ENCODE results near the gene AGBL4. TPM values are rescaled to one million over a fixed set of nuclear protein-coding genes. Genes with fewer than 3 reads are reported as not detected.

The AGBL4 gene
- total and polyA plus RNA-seq, 9 of the 15 experiments (the other 6 are each of a cell fraction or from before 2014, with no cell fraction given), result 0.11 TPM; not detected in 7

DNA sequence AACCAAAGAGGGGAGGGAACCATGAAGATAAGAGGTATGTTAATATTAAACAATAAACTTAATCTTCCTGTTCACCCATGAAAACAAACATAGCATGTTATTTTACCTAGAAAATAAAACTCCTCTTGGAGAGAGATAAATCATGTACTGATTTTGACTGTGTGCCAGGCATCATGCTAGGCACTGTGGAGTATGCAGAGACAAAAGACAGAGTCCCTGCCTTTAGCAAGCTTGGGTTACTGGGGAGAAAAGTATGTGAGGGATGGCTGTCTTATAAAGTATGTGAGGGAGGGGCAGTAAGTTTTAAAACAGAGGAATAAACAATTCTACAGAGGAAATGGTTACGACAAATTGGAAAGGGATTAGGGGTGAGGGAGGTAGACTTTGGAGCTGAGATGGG is 1117.6 kb downstream of the AGBL4 start (continued):
- TF ChIP-seq MTF1 (CRISPR knock-in tag; IDR thresholded peaks at IDR 0.05; ENCODE audit: borderline replicate concordance), result no peak
- TF ChIP-seq PYGO2 (tag; IDR thresholded peaks at IDR 0.05), result no peak

GRCh38 chr1:48903291-48903690 is 1120.5 kb downstream of the AGBL4 start:
- in situ Hi-C loops (cut with MboI), result no loop called here
- ATAC-seq (no peak), DNase-seq (ENCODE audit: extremely low read depth in 1 of 4, low spot score in 3 of 4) (no peak), FAIRE-seq (no peak)
- H3K4me3 ChIP-seq, result no peak overlapping the region
- POLR2A ChIA-PET, result no interaction called here
- WGBS (ENCODE audit: insufficient coverage, low coverage, missing lambda C conversion rate), result 0% methylated on average over 1 of the region's 1 CpG
- H3K9me3 ChIP-seq (replicated peaks; ENCODE audit: control insufficient read depth, insufficient read depth, low read depth, low read length), result no peaks in the 10 kb centered on the region; the same call in 1 of the 2 replicates
- H4K20me1 ChIP-seq (replicated peaks; ENCODE audit: control insufficient read depth, insufficient read depth, low read length), result no peaks in the 10 kb centered on the region
- H3K9ac ChIP-seq (ENCODE audit: insufficient read depth in 1 of 2, low read depth in 2 of 2, low read length in 2 of 2), result no peak overlapping the region
- no peaks in the 10 kb centered on the region for H3K4me1 ChIP-seq (replicated peaks in 1 of 2; ENCODE audit: control insufficient read depth in 2 of 2, insufficient read depth in 2 of 2, low read length in 2 of 2)
- no peaks in the 10 kb centered on the region for H3K79me2 ChIP-seq (ENCODE audit: control insufficient read depth, insufficient read depth, low read length)
- no peak overlapping the region for H3K27ac ChIP-seq (ENCODE audit: extremely low read depth, low read depth, low read length)
- H3K9me1 ChIP-seq (ENCODE audit: control insufficient read depth, insufficient read depth, low read length), result no peaks in the 10 kb centered on the region
- H3K27me3 ChIP-seq (ENCODE audit: control insufficient read depth in 2 of 2, insufficient read depth in 2 of 2, low read length in 2 of 2), result no peaks in the 10 kb centered on the region
- H2AFZ ChIP-seq (ENCODE audit: low read depth, low read length), result no peak overlapping the region
- CTCF ChIA-PET (ENCODE audit: low intra/inter-chr PET ratio), result no interaction called here
- H3K36me3 ChIP-seq (ENCODE audit: control insufficient read depth, insufficient read depth, low read length), result no peaks in the 10 kb centered on the region
- intact Hi-C loops (cut with micrococcal nuclease), result no loop called here
- BruUV-seq (replicated peaks), result no TSS peak
- no peak overlapping the region for H3K4me2 ChIP-seq (ENCODE audit: insufficient read depth, low read length)
- TF ChIP-seq STAT5B (CRISPR knock-in tag; IDR thresholded peaks at IDR 0.05) (no peak), RBM15 (IDR thresholded peaks at IDR 0.05; ENCODE audit: insufficient read depth, low read length) (no peak), MAX (CRISPR knock-in tag; IDR thresholded peaks at IDR 0.05) (no peak), ZNF24 (IDR thresholded peaks at IDR 0.05) (no peak), RNF219 (CRISPR knock-in tag; IDR thresholded peaks at IDR 0.05) (no peak), HNRNPK (IDR thresholded peaks at IDR 0.05; ENCODE audit: low read depth, low read length, poor library complexity, severe bottlenecking) (no peak), KDM1A (IDR thresholded peaks at IDR 0.05) (no peak)
- TF ChIP-seq, protein P1, sequence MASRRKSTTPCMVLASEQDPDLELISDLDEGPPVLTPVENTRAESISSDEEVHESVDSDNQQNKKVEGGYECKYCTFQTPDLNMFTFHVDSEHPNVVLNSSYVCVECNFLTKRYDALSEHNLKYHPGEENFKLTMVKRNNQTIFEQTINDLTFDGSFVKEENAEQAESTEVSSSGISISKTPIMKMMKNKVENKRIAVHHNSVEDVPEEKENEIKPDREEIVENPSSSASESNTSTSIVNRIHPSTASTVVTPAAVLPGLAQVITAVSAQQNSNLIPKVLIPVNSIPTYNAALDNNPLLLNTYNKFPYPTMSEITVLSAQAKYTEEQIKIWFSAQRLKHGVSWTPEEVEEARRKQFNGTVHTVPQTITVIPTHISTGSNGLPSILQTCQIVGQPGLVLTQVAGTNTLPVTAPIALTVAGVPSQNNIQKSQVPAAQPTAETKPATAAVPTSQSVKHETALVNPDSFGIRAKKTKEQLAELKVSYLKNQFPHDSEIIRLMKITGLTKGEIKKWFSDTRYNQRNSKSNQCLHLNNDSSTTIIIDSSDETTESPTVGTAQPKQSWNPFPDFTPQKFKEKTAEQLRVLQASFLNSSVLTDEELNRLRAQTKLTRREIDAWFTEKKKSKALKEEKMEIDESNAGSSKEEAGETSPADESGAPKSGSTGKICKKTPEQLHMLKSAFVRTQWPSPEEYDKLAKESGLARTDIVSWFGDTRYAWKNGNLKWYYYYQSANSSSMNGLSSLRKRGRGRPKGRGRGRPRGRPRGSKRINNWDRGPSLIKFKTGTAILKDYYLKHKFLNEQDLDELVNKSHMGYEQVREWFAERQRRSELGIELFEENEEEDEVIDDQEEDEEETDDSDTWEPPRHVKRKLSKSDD (conservative IDR thresholded peaks at IDR 0.05; ENCODE audit: low read length), result no peak
- TF ChIP-seq, protein P2, sequence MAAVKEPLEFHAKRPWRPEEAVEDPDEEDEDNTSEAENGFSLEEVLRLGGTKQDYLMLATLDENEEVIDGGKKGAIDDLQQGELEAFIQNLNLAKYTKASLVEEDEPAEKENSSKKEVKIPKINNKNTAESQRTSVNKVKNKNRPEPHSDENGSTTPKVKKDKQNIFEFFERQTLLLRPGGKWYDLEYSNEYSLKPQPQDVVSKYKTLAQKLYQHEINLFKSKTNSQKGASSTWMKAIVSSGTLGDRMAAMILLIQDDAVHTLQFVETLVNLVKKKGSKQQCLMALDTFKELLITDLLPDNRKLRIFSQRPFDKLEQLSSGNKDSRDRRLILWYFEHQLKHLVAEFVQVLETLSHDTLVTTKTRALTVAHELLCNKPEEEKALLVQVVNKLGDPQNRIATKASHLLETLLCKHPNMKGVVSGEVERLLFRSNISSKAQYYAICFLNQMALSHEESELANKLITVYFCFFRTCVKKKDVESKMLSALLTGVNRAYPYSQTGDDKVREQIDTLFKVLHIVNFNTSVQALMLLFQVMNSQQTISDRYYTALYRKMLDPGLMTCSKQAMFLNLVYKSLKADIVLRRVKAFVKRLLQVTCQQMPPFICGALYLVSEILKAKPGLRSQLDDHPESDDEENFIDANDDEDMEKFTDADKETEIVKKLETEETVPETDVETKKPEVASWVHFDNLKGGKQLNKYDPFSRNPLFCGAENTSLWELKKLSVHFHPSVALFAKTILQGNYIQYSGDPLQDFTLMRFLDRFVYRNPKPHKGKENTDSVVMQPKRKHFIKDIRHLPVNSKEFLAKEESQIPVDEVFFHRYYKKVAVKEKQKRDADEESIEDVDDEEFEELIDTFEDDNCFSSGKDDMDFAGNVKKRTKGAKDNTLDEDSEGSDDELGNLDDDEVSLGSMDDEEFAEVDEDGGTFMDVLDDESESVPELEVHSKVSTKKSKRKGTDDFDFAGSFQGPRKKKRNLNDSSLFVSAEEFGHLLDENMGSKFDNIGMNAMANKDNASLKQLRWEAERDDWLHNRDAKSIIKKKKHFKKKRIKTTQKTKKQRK (IDR thresholded peaks at IDR 0.05; ENCODE audit: borderline replicate concordance, low read depth, low read length), result no peak
